ENCODE data around the gene LARP1B.

DNA sequence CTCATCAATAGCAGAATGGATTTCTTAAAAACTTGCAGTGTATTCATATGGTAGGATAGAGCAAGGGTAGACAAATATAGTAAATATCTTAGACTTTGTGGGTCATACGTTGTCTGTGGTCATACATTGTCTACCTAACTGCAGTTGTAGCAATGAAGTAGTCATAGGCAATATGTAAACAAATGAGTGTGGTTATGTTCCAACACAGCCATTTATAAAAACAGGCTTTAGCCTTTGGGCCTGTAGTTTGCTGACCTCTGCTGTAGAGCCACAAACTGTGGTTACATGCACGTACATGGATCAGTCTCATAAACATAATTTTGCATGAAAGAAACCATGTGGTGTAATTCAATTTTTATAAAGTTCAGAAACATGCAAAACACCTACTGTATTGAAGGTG is 98.9 kb downstream of the LARP1B start:
- TF ChIP-seq, protein P1, sequence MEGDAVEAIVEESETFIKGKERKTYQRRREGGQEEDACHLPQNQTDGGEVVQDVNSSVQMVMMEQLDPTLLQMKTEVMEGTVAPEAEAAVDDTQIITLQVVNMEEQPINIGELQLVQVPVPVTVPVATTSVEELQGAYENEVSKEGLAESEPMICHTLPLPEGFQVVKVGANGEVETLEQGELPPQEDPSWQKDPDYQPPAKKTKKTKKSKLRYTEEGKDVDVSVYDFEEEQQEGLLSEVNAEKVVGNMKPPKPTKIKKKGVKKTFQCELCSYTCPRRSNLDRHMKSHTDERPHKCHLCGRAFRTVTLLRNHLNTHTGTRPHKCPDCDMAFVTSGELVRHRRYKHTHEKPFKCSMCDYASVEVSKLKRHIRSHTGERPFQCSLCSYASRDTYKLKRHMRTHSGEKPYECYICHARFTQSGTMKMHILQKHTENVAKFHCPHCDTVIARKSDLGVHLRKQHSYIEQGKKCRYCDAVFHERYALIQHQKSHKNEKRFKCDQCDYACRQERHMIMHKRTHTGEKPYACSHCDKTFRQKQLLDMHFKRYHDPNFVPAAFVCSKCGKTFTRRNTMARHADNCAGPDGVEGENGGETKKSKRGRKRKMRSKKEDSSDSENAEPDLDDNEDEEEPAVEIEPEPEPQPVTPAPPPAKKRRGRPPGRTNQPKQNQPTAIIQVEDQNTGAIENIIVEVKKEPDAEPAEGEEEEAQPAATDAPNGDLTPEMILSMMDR (IDR thresholded peaks at IDR 0.05; ENCODE audit: insufficient read depth, low read depth, low read length) = no peak
- no peak for TF ChIP-seq EZH2 (IDR thresholded peaks at IDR 0.05; ENCODE audit: insufficient read depth, low read length)
